Measurements from ENCODE around the gene PTK6. TPM values are rescaled to one million over a fixed set of nuclear protein-coding genes. Genes with fewer than 3 reads are reported as not detected.
A peak's percentile ranks its signal among the peaks of the same experiment; 100 is the strongest.

Gene PTK6
- total and polyA plus RNA-seq, 2 of the 13 experiments (the other 11 are each of a cell fraction or from before 2014, with no cell fraction given), result 0.08 TPM; not detected in 1

- Histone ChIP-seq H3K79me2 (ENCODE audit: insufficient read depth, low read length) (no peaks in the 10 kb centered on the region), H3K4me2 (ENCODE audit: low read depth, low read length) (peak overlapping the region; percentile 88), H2AFZ (ENCODE audit: low read length) (no peak overlapping the region), H4K20me1 (ENCODE audit: insufficient read depth, low read length) (peaks cover 2% of the 10 kb centered on the region; the same call in 1 of the 2 replicates), H3K9me3 (ENCODE audit: low read length) (no peaks in the 10 kb centered on the region), H3K27ac (ENCODE audit: extremely low read length, insufficient read depth, low read length) (no peak overlapping the region), H3K9ac (ENCODE audit: insufficient read depth, low read depth, low read length) (peak overlapping the region; percentile 86), H3K27me3 (ENCODE audit: control insufficient read depth in 1 of 2, insufficient read depth in 2 of 2, low read length in 2 of 2) (peaks cover 3 to 13% of the 10 kb centered on the region in 2 experiments; a peak in 1 of 5 replicates), H3K4me1 (ENCODE audit: insufficient read depth, low read length) (peaks cover 48% of the 10 kb centered on the region), H3K4me3 (replicated peaks in 1 of 3; ENCODE audit: insufficient read depth in 1 of 3, low read depth in 2 of 3, low read length in 3 of 3) (peak overlapping the region; percentile 88 to 98 (median 94)), H3K36me3 (replicated peaks in 1 of 2; ENCODE audit: control insufficient read depth in 1 of 2, insufficient read depth in 2 of 2, low read length in 2 of 2) (no peaks in the 10 kb centered on the region)
- intact Hi-C loops (cut with micrococcal nuclease; ENCODE audit: unreplicated experiment), result loop anchor here (1.0 kb wide), 1 partner anchor 35 kb away; no protein-coding TSS in a partner anchor
- peak; percentile 65 for DNase-seq (ENCODE audit: low spot score)
- ATAC-seq, result peak; percentile 78
- BruUV-seq (replicated peaks), result no TSS peak
- 78% methylated on average over 13 of the region's 34 CpGs for WGBS (ENCODE audit: low lambda C conversion rate)
- in situ Hi-C loops (cut with HindIII; ENCODE audit: extremely low pct_ligation_motif_present, low pct_unique_long_range_greater_than_20kb), result no loop called here
- ChIA-PET POLR2A (interaction anchor here (2.0 to 2.6 kb wide), 3 partner anchors 10 to 292 kb away, joined by 7 to 19 read pairs (median 16); partner anchors contain the start of genes GMEB2 and TPD52L2), CTCF (ENCODE audit: low intra/inter-chr PET ratio, low total read pairs) (interaction anchor here (2.8 kb wide), 1 partner anchor 35 kb away, joined by 22 read pairs; the partner anchor contains the start of gene PTK6)
- FAIRE-seq, result no peak
- TF ChIP-seq RERE (CRISPR knock-in tag; IDR thresholded peaks at IDR 0.05; ENCODE audit: low read depth), result no peak
- TF ChIP-seq ZBTB49 (CRISPR knock-in tag; IDR thresholded peaks at IDR 0.05; ENCODE audit: borderline replicate concordance), result no peak
- TF ChIP-seq MXD3 (CRISPR knock-in tag; IDR thresholded peaks at IDR 0.05), result peak; percentile 54; the same call in 1 of the 2 replicates
- TF ChIP-seq HNF4A (CRISPR knock-in tag; IDR thresholded peaks at IDR 0.05), result peak; percentile 63
- no peak for TF ChIP-seq ZKSCAN8 (CRISPR knock-in tag; IDR thresholded peaks at IDR 0.05; ENCODE audit: borderline replicate concordance)
- peak; percentile 6; the same call in 1 of the 2 replicates for TF ChIP-seq SALL1 (CRISPR knock-in tag; IDR thresholded peaks at IDR 0.05)
- peak; percentile 74; the same call in 1 of the 2 replicates for TF ChIP-seq ARHGAP35 (CRISPR knock-in tag; IDR thresholded peaks at IDR 0.05; ENCODE audit: borderline replicate concordance)
- 0 out of 2 replicates have a peak, but pooled peaks have one; percentile 21 for TF ChIP-seq REXO4 (CRISPR knock-in tag; IDR thresholded peaks at IDR 0.05; ENCODE audit: borderline replicate concordance)
- peak; percentile 84 for TF ChIP-seq CHD2 (IDR thresholded peaks at IDR 0.05; ENCODE audit: low read depth, low read length)
- TF ChIP-seq DZIP1 (CRISPR knock-in tag; IDR thresholded peaks at IDR 0.05), result peak; percentile 91
These were observed 35.8 kb upstream of the PTK6 start for GRCh38 chr20:63572788-63573646.

Data from HepG2 (cell line).